ENCODE data around the gene STARD3.

Gene STARD3

GRCh38 chr17:39638317-39638716 lies 1.4 kb downstream of the STARD3 start:
- Mint-ChIP-seq H3K9me3 (no peaks in the 10 kb centered on the region), H3K36me3 (ENCODE audit: low read depth) (no peaks in the 10 kb centered on the region), H3K4me1 (peaks cover 91% of the 10 kb centered on the region), H3K27me3 (ENCODE audit: low read depth, poor library complexity) (peaks cover 4% of the 10 kb centered on the region), H3K27ac (no peak overlapping the region), H3K4me3 (peak overlapping the region; percentile 91)
- no peak for DNase-seq
- TF ChIP-seq CTCF (IDR thresholded peaks at IDR 0.05): no peak

GRCh38 chr17:39639043-39639442 lies 2.1 kb downstream of the STARD3 start:
- Mint-ChIP-seq H3K9me3 (no peaks in the 10 kb centered on the region), H3K27ac (no peak overlapping the region), H3K36me3 (ENCODE audit: low read depth) (no peaks in the 10 kb centered on the region), H3K27me3 (ENCODE audit: low read depth, poor library complexity) (peaks cover 4% of the 10 kb centered on the region), H3K4me3 (peak overlapping the region; percentile 8), H3K4me1 (peaks cover 91% of the 10 kb centered on the region)
- DNase-seq: no peak
- no peak for TF ChIP-seq CTCF (IDR thresholded peaks at IDR 0.05)

GRCh38 chr17:39639566-39640458 lies 2.9 kb downstream of the STARD3 start:
- Mint-ChIP-seq H3K27ac (no peak overlapping the region), H3K4me1 (peaks cover 91% of the 10 kb centered on the region), H3K4me3 (peak overlapping the region; percentile 8), H3K9me3 (no peaks in the 10 kb centered on the region), H3K36me3 (ENCODE audit: low read depth) (no peaks in the 10 kb centered on the region), H3K27me3 (ENCODE audit: low read depth, poor library complexity) (peaks cover 4% of the 10 kb centered on the region)
- TF ChIP-seq CTCF (IDR thresholded peaks at IDR 0.05): no peak
- DNase-seq: no peak

GRCh38 chr17:39640591-39641031 lies 3.7 kb downstream of the STARD3 start:
- no peak overlapping the region for H3K27ac Mint-ChIP-seq
- H3K9me3 Mint-ChIP-seq: no peaks in the 10 kb centered on the region
- peaks cover 92% of the 10 kb centered on the region for H3K4me1 Mint-ChIP-seq
- DNase-seq: no peak
- no peak overlapping the region for H3K4me3 Mint-ChIP-seq
- no peak for TF ChIP-seq CTCF (IDR thresholded peaks at IDR 0.05)
- H3K27me3 Mint-ChIP-seq (ENCODE audit: low read depth, poor library complexity): peaks cover 4% of the 10 kb centered on the region
- no peaks in the 10 kb centered on the region for H3K36me3 Mint-ChIP-seq (ENCODE audit: low read depth)

GRCh38 chr17:39641097-39641496 lies 4.2 kb downstream of the STARD3 start:
- H3K4me1 Mint-ChIP-seq: peaks cover 90% of the 10 kb centered on the region

More at GRCh38 chr17:39641097-39641496, 4.2 kb downstream of the STARD3 start:
- no peak for DNase-seq
- Mint-ChIP-seq H3K36me3 (ENCODE audit: low read depth) (no peaks in the 10 kb centered on the region), H3K27me3 (ENCODE audit: low read depth, poor library complexity) (peaks cover 4% of the 10 kb centered on the region), H3K27ac (no peak overlapping the region), H3K9me3 (no peaks in the 10 kb centered on the region), H3K4me3 (no peak overlapping the region)
- no peak for TF ChIP-seq CTCF (IDR thresholded peaks at IDR 0.05)
